Endothelial cell of umbilical vein (primary cell): ENCODE data around the gene ANP32E. TPM values are rescaled to one million over a fixed set of nuclear protein-coding genes. Genes with fewer than 3 reads are reported as not detected.

Source experiments
- BruUV-seq: library from RNA; stranded (reverse); fragments of 400-500 nt; replicated peaks from 2 replicates; lab custom pipeline; 2021; lab: Mats Ljungman, UMichigan
- CTCF ChIA-PET: fragments of 300-600, 350-600 bp; sonication (Branson Sonifier 250); formaldehyde crosslinking; loops from one replicate; lab custom pipeline; 2021; ENCODE audit warnings: antibody characterized with exemption, inconsistent platforms; lab: Charles Lee
- POLR2A ChIA-PET: fragments of 300-600, 350-600 bp; sonication (Branson Sonifier 250); formaldehyde crosslinking; loops from one replicate; lab custom pipeline; 2021; ENCODE audit warnings: antibody characterized with exemption, inconsistent platforms; lab: Charles Lee
- DNase-seq: peaks from one replicate; pipeline ENCODE4 v3.0.0-alpha.2; 2011; ENCODE audit warnings: low read depth, low spot score
- FAIRE-seq: peaks from 2 replicates; lab custom pipeline; 2011; peaks lifted over from hg19 to GRCh38; lab: Jason Lieb, UNC
- H2AFZ ChIP-seq: 2 replicates; pipeline ENCODE4 v1.6.0; 2012; ENCODE audit warnings: low read depth, low read length, control low read depth, inconsistent platforms
- H3K27ac ChIP-seq: 2 replicates; pipeline ENCODE4 v1.5.1; 2011; ENCODE audit warnings: low read depth, mild to moderate bottlenecking, control low read depth, low read length, moderate library complexity; ENCODE audit not compliant: insufficient read depth
- H3K27me3 ChIP-seq, 2 experiments: 2 replicates each; pipeline versions ENCODE4 v1.6.0 to v1.6.1; 2011; ENCODE audit warnings: low read length in 2 of 2, mixed read lengths in 1 of 2; ENCODE audit not compliant: control insufficient read depth in 2 of 2, insufficient read depth in 2 of 2
- H3K36me3 ChIP-seq, 2 experiments: 2 replicates in 1 of 2; 3 replicates in 1 of 2; pipeline ENCODE4 v1.5.1; 2011; ENCODE audit warnings: low read length in 2 of 2, mild to moderate bottlenecking in 1 of 2, moderate library complexity in 1 of 2; ENCODE audit not compliant: control insufficient read depth in 2 of 2, insufficient read depth in 2 of 2; ENCODE audit errors: extremely low read depth in 1 of 2
- H3K4me1 ChIP-seq: 3 replicates; pipeline ENCODE4 v1.5.1; 2011; ENCODE audit warnings: mild to moderate bottlenecking, low read length; ENCODE audit not compliant: control insufficient read depth, insufficient read depth; ENCODE audit errors: extremely low read depth
- H3K4me2 ChIP-seq: 2 replicates; pipeline ENCODE4 v1.6.1; 2011; ENCODE audit warnings: low read length, control low read depth, mixed read lengths; ENCODE audit not compliant: insufficient read depth
- H3K4me3 ChIP-seq, 3 experiments: fragments of 200-600 bp in 1 of 3; sonication (generic), shearing (Covaris generic) in 1 of 3; replicated peaks in 1 of 3; 2 replicates each; pipeline ENCODE4 v1.5.1; 2011 to 2016; ENCODE audit warnings: control low read depth in 3 of 3, low read length in 3 of 3, mild to moderate bottlenecking in 2 of 3, inconsistent platforms in 1 of 3, low read depth in 1 of 3, moderate library complexity in 1 of 3; ENCODE audit not compliant: insufficient read depth in 1 of 3
- H3K79me2 ChIP-seq: 2 replicates; pipeline ENCODE4 v1.6.0; 2012; ENCODE audit warnings: low read length, inconsistent platforms; ENCODE audit not compliant: control insufficient read depth, insufficient read depth
- H3K9ac ChIP-seq: replicated peaks from 2 replicates; pipeline ENCODE3; 2011; ENCODE audit warnings: low read length, control low read depth; ENCODE audit not compliant: insufficient read depth; ENCODE audit errors: extremely low read depth
- H3K9me1 ChIP-seq: replicated peaks from 3 replicates; pipeline ENCODE4 v1.6.0; 2011; ENCODE audit warnings: mild to moderate bottlenecking, low read length; ENCODE audit not compliant: control insufficient read depth, insufficient read depth; ENCODE audit errors: extremely low read depth
- H3K9me3 ChIP-seq: replicated peaks from 2 replicates; pipeline ENCODE4 v1.5.1; 2012; ENCODE audit warnings: low read length, inconsistent platforms; ENCODE audit not compliant: control insufficient read depth, insufficient read depth
- H4K20me1 ChIP-seq: replicated peaks from 2 replicates; pipeline ENCODE3; 2011; ENCODE audit warnings: mild to moderate bottlenecking, low read length; ENCODE audit not compliant: control insufficient read depth, insufficient read depth; ENCODE audit errors: extremely low read depth
- CTCF ChIP-seq, 2 donors: IDR thresholded peaks; 1 replicate in 1 of 2; 2 replicates in 1 of 2; pipeline ENCODE4 v1.5.1; 2011; ENCODE audit warnings: low read length in 2 of 2, mild to moderate bottlenecking in 2 of 2, moderate library complexity in 2 of 2, control low read depth in 1 of 2, inconsistent platforms in 1 of 2, low read depth in 1 of 2; ENCODE audit not compliant: insufficient read depth in 1 of 2; ENCODE audit errors: extremely low read depth in 1 of 2
- EZH2 ChIP-seq: IDR thresholded peaks from 2 replicates; pipeline ENCODE4 v1.6.1; 2012; ENCODE audit warnings: borderline replicate concordance, low read depth, mild to moderate bottlenecking, moderate library complexity, low read length, inconsistent platforms; ENCODE audit not compliant: severe bottlenecking
- FOS ChIP-seq: IDR thresholded peaks from 2 replicates; pipeline ENCODE4 v1.6.1; 2011; ENCODE audit warnings: mild to moderate bottlenecking, low read length, moderate library complexity, borderline replicate concordance; ENCODE audit not compliant: insufficient read depth
- GATA2 ChIP-seq: IDR thresholded peaks from 2 replicates; pipeline ENCODE4 v1.7.0; 2011; ENCODE audit warnings: low read depth, mild to moderate bottlenecking, moderate library complexity, mixed read lengths, low read length; ENCODE audit not compliant: insufficient read length, insufficient read depth
- JUN ChIP-seq: IDR thresholded peaks from 2 replicates; pipeline ENCODE4 v1.6.1; 2011; ENCODE audit warnings: borderline replicate concordance, low read depth; ENCODE audit not compliant: insufficient read length, insufficient read depth
- MAX ChIP-seq: IDR thresholded peaks from 2 replicates; pipeline ENCODE4 v1.6.1; 2011; ENCODE audit not compliant: insufficient read depth, insufficient read length
- MYC ChIP-seq: IDR thresholded peaks from one replicate; pipeline ENCODE4 v1.6.1; 2011; ENCODE audit warnings: mild to moderate bottlenecking, low read depth, low read length
- POLR2A ChIP-seq: IDR thresholded peaks from 2 replicates; pipeline ENCODE4 v1.6.1; 2012; ENCODE audit warnings: low read depth, mild to moderate bottlenecking, control low read depth, low read length
- POLR2AphosphoS5 ChIP-seq: IDR thresholded peaks from 2 replicates; pipeline ENCODE4 v1.6.1; 2012; ENCODE audit warnings: low read depth, mild to moderate bottlenecking, control low read depth, low read length, moderate library complexity; ENCODE audit not compliant: insufficient read depth
- dilution Hi-C: fragments of 300-500 bp; cut with MboI; formaldehyde crosslinking; loops from one replicate; pipeline ENCODE4 v1.15.0; 2019; ENCODE audit warnings: low sequenced_read_pairs; ENCODE audit not compliant: extremely low pct_ligation_motif_present
- intact Hi-C: fragments of 100-400 bp; cut with micrococcal nuclease; formaldehyde crosslinking; loops from one replicate; pipeline ENCODE4 v1.10.0; 2022
- polyA plus RNA-seq, 4 experiments: library from polyadenylated mRNA; depleted of rRNA in 3 of 4; stranded (reverse) in 3 of 4; unstranded in 1 of 4; fragments of >200 nt; gene quantifications; 2 replicates each; pipeline versions ENCODE4 v1.2.1 to v1.2.3, GENCODE V29; 2011 to 2012; ENCODE audit warnings: missing spikeins in 1 of 4
- total RNA-seq: library from RNA; stranded (reverse); gene quantifications from 2 replicates; pipeline ENCODE4 v1.2.3, GENCODE V29; 2021

Gene ANP32E
- total and polyA plus RNA-seq, 2 donors (not counting 3 experiments of a cell fraction or from before 2014, with no cell fraction given): 6.8 to 53.4 TPM

- H3K27ac ChIP-seq: no peak overlapping the region
- H3K79me2 ChIP-seq: no peaks in the 10 kb centered on the region
- no TSS peak for BruUV-seq
- POLR2A ChIA-PET: no interaction called here
- H3K9ac ChIP-seq: no peak overlapping the region
- peaks cover 0 to 2% of the 10 kb centered on the region in 2 experiments for H3K27me3 ChIP-seq
- H3K36me3 ChIP-seq: no peaks in the 10 kb centered on the region
- intact Hi-C loops: no loop called here
- no peak overlapping the region for H2AFZ ChIP-seq
- no peaks in the 10 kb centered on the region for H3K9me1 ChIP-seq
- no peaks in the 10 kb centered on the region for H3K9me3 ChIP-seq
- no peak for DNase-seq
- no peak for FAIRE-seq
- no peak overlapping the region for H3K4me2 ChIP-seq
- no peaks in the 10 kb centered on the region for H4K20me1 ChIP-seq
- H3K4me1 ChIP-seq: no peaks in the 10 kb centered on the region
- dilution Hi-C loops: no loop called here
- CTCF ChIA-PET: interaction anchor here (1.1 to 2.2 kb wide), 2 partner anchors 20 to 24 kb away, joined by 3 to 9 read pairs; no protein-coding TSS in a partner anchor
- no peak overlapping the region for H3K4me3 ChIP-seq
- no peak for TF ChIP-seq POLR2A
These were observed 28.5 kb downstream of the ANP32E start for GRCh38 chr1:150207281-150207971.

- H3K4me2 ChIP-seq: no peak overlapping the region
- H3K4me1 ChIP-seq: no peaks in the 10 kb centered on the region
- H3K27ac ChIP-seq: no peak overlapping the region
- peaks cover 0 to 9% of the 10 kb centered on the region in 2 experiments for H3K27me3 ChIP-seq
- dilution Hi-C loops (no loop called here), intact Hi-C loops (no loop called here)
- no peaks in the 10 kb centered on the region for H3K9me1 ChIP-seq
- TF ChIP-seq POLR2A (no peak), EZH2 (no peak), CTCF (IDR thresholded peaks at IDR 0.05; ENCODE audit: extremely low read depth in 1 of 2, insufficient read depth in 1 of 2, low read depth in 1 of 2, low read length in 2 of 2) (no peak), JUN (no peak), FOS (no peak), POLR2AphosphoS5 (no peak), MAX (no peak), MYC (no peak), GATA2 (no peak)
- FAIRE-seq (no peak), DNase-seq (no peak)
- no peaks in the 10 kb centered on the region for H3K79me2 ChIP-seq
- H3K9me3 ChIP-seq: no peaks in the 10 kb centered on the region
- H4K20me1 ChIP-seq: no peaks in the 10 kb centered on the region
- no TSS peak for BruUV-seq
- CTCF ChIA-PET: interaction anchor here (4.5 kb wide), 1 partner anchor 9 kb away, joined by 31 read pairs; no protein-coding TSS in a partner anchor
- H3K9ac ChIP-seq: no peak overlapping the region
- no peak overlapping the region for H3K4me3 ChIP-seq
- POLR2A ChIA-PET: no interaction called here
- H3K36me3 ChIP-seq: no peaks in the 10 kb centered on the region
- no peak overlapping the region for H2AFZ ChIP-seq
These were observed 39.5 kb downstream of the ANP32E start for GRCh38 chr1:150196417-150196816.
